Measurements from ENCODE around the gene FARP2.
"Not testable (repeated sequence)": the region's sequence is repeated elsewhere in the genome, so short reads cannot be mapped to it uniquely, and the experiment has no call there.

FARP2 gene

GRCh38 chr2:241368643-241369042 is 12.6 kb downstream of the FARP2 start:
- H3K36me3 ChIP-seq (ENCODE audit: insufficient read depth, low read length), result no peaks in the 10 kb centered on the region
- H3K4me1 ChIP-seq (ENCODE audit: insufficient read depth, low read length), result peaks cover 22% of the 10 kb centered on the region
- no peaks in the 10 kb centered on the region for H3K9me3 ChIP-seq (ENCODE audit: control insufficient read depth, insufficient read depth, low read length)
- H3K9ac ChIP-seq (ENCODE audit: low read depth, low read length), result no peak overlapping the region

GRCh38 chr2:241372361-241372992 is 16.4 kb downstream of the FARP2 start:
- H3K4me1 ChIP-seq (ENCODE audit: insufficient read depth, low read length), result peaks cover 10% of the 10 kb centered on the region
- no peaks in the 10 kb centered on the region for H3K36me3 ChIP-seq (ENCODE audit: insufficient read depth, low read length)

GRCh38 chr2:241373446-241373845 is 17.4 kb downstream of the FARP2 start:
- Histone ChIP-seq H3K9me3 (ENCODE audit: control insufficient read depth, insufficient read depth, low read length) (no peaks in the 10 kb centered on the region), H3K9ac (ENCODE audit: low read depth, low read length) (no peak overlapping the region), H3K4me1 (ENCODE audit: insufficient read depth, low read length) (0 out of 2 replicates have a peak, but pooled peaks cover under 1% of the 10 kb centered on the region), H3K36me3 (ENCODE audit: insufficient read depth, low read length) (no peaks in the 10 kb centered on the region)

More at GRCh38 chr2:241372361-241372992, 16.4 kb downstream of the FARP2 start:
- no peak overlapping the region for H3K9ac ChIP-seq (ENCODE audit: low read depth, low read length)
- no peaks in the 10 kb centered on the region for H3K9me3 ChIP-seq (ENCODE audit: control insufficient read depth, insufficient read depth, low read length)

GRCh38 chr2:241373906-241374305 is 17.8 kb downstream of the FARP2 start:
- H3K9me3 ChIP-seq (ENCODE audit: control insufficient read depth, insufficient read depth, low read length); H3K9ac ChIP-seq (ENCODE audit: low read depth, low read length); H3K4me1 ChIP-seq (ENCODE audit: insufficient read depth, low read length); H3K36me3 ChIP-seq (ENCODE audit: insufficient read depth, low read length): not testable (repeated sequence)

- Histone ChIP-seq H3K9me3 (ENCODE audit: control insufficient read depth, insufficient read depth, low read length) (no peaks in the 10 kb centered on the region), H3K4me1 (ENCODE audit: insufficient read depth, low read length) (no peaks in the 10 kb centered on the region)
Measured at GRCh38 chr2:241375300-241375699, 19.2 kb downstream of the FARP2 start.

GRCh38 chr2:241376808-241377207 is 20.7 kb downstream of the FARP2 start:
- Histone ChIP-seq H3K9ac (ENCODE audit: low read depth, low read length) (no peak overlapping the region), H3K36me3 (ENCODE audit: insufficient read depth, low read length) (peaks cover 2% of the 10 kb centered on the region; the same call in 1 of the 2 replicates), H3K4me1 (ENCODE audit: insufficient read depth, low read length) (no peaks in the 10 kb centered on the region), H3K9me3 (ENCODE audit: control insufficient read depth, insufficient read depth, low read length) (no peaks in the 10 kb centered on the region)

More at GRCh38 chr2:241375300-241375699, 19.2 kb downstream of the FARP2 start:
- Histone ChIP-seq H3K36me3 (ENCODE audit: insufficient read depth, low read length) (no peaks in the 10 kb centered on the region), H3K9ac (ENCODE audit: low read depth, low read length) (no peak overlapping the region)

GRCh38 chr2:241378816-241379215 is 22.7 kb downstream of the FARP2 start:
- Histone ChIP-seq H3K9me3 (ENCODE audit: control insufficient read depth, insufficient read depth, low read length) (no peaks in the 10 kb centered on the region), H3K9ac (ENCODE audit: low read depth, low read length) (no peak overlapping the region), H3K36me3 (ENCODE audit: insufficient read depth, low read length) (peaks cover 4% of the 10 kb centered on the region; the same call in 1 of the 2 replicates), H3K4me1 (ENCODE audit: insufficient read depth, low read length) (no peaks in the 10 kb centered on the region)

GRCh38 chr2:241379481-241380480 is 23.7 kb downstream of the FARP2 start:
- no peaks in the 10 kb centered on the region for H3K4me1 ChIP-seq (ENCODE audit: insufficient read depth, low read length)
- no peaks in the 10 kb centered on the region for H3K9me3 ChIP-seq (ENCODE audit: control insufficient read depth, insufficient read depth, low read length)
- peaks cover 4% of the 10 kb centered on the region; the same call in 1 of the 2 replicates for H3K36me3 ChIP-seq (ENCODE audit: insufficient read depth, low read length)
- H3K9ac ChIP-seq (ENCODE audit: low read depth, low read length), result no peak overlapping the region

GRCh38 chr2:241381872-241382271 is 25.8 kb downstream of the FARP2 start:
- H3K9me3 ChIP-seq (ENCODE audit: control insufficient read depth, insufficient read depth, low read length), result no peaks in the 10 kb centered on the region
- H3K9ac ChIP-seq (ENCODE audit: low read depth, low read length), result no peak overlapping the region
- H3K36me3 ChIP-seq (ENCODE audit: insufficient read depth, low read length), result peaks cover 4% of the 10 kb centered on the region; the same call in 1 of the 2 replicates
- no peaks in the 10 kb centered on the region for H3K4me1 ChIP-seq (ENCODE audit: insufficient read depth, low read length)

GRCh38 chr2:241385450-241385849 is 29.4 kb downstream of the FARP2 start:
- not testable (repeated sequence) for H3K9ac ChIP-seq (ENCODE audit: low read depth, low read length); H3K9me3 ChIP-seq (ENCODE audit: control insufficient read depth, insufficient read depth, low read length); H3K36me3 ChIP-seq (ENCODE audit: insufficient read depth, low read length); H3K4me1 ChIP-seq (ENCODE audit: insufficient read depth, low read length)

GRCh38 chr2:241386519-241386918 is 30.4 kb downstream of the FARP2 start:
- Histone ChIP-seq H3K9ac (ENCODE audit: low read depth, low read length) (no peak overlapping the region), H3K4me1 (ENCODE audit: insufficient read depth, low read length) (no peaks in the 10 kb centered on the region), H3K36me3 (ENCODE audit: insufficient read depth, low read length) (peaks cover 4% of the 10 kb centered on the region; the same call in 1 of the 2 replicates), H3K9me3 (ENCODE audit: control insufficient read depth, insufficient read depth, low read length) (no peaks in the 10 kb centered on the region)

- Histone ChIP-seq H3K9ac (ENCODE audit: low read depth, low read length) (no peak overlapping the region), H3K4me1 (ENCODE audit: insufficient read depth, low read length) (no peaks in the 10 kb centered on the region), H3K36me3 (ENCODE audit: insufficient read depth, low read length) (no peaks in the 10 kb centered on the region), H3K9me3 (ENCODE audit: control insufficient read depth, insufficient read depth, low read length) (no peaks in the 10 kb centered on the region)
Measured at GRCh38 chr2:241389697-241390096, 33.6 kb downstream of the FARP2 start.

GRCh38 chr2:241390301-241391206 is 34.5 kb downstream of the FARP2 start:
- Histone ChIP-seq H3K9me3 (ENCODE audit: control insufficient read depth, insufficient read depth, low read length) (no peaks in the 10 kb centered on the region), H3K36me3 (ENCODE audit: insufficient read depth, low read length) (no peaks in the 10 kb centered on the region), H3K9ac (ENCODE audit: low read depth, low read length) (no peak overlapping the region), H3K4me1 (ENCODE audit: insufficient read depth, low read length) (no peaks in the 10 kb centered on the region)

Data from ES-I3 (cell line).